ENCODE data around the gene CDK5.

DNA sequence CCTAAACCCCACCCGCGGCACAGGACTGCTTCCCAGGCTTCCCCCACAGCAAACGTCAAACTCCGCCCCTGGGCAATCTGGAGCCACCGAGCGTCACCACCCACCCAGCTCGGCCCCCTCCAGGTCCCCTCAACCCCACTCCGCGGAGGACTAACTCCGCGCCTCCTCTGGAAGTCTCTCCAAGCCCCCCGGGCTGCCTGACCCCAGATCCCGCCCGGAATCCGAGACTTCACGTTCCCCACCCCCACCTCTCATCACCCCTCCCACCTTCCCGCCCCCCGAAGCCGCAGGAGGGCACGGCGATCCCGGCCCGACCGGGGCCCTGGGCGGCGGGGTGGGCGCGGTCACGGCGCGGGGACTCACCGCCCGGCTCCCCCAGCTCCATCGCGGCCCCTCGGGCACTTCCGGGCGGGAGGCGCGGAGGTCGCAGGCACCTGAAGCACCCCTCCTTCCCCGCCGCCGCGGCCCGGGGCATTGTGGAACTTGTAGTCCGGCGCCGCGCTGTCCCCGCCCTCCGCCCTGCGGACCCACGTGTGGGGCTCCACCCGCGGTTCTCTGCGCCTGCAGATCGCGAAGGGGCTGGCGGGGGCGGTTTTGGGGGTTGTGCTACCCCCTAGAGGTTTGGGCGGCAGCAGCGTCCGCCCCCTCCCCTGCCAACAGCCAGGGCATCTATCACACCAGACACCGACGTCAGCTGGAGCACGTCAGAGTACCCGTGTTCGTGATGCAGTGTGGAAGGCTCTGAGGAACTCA, 25.6 kb upstream of the CDK5 start, which contains the start of gene TMUB1:
- TF ChIP-seq POLR2AphosphoS5 (IDR thresholded peaks at IDR 0.05; ENCODE audit: low read depth) (no peak), GABPA (IDR thresholded peaks at IDR 0.05; ENCODE audit: low read depth) (0 out of 2 replicates have a peak, but pooled peaks have one; percentile 26), SPI1 (IDR thresholded peaks at IDR 0.05; ENCODE audit: borderline replicate concordance, low read depth) (no peak)
- TF ChIP-seq, protein P1, sequence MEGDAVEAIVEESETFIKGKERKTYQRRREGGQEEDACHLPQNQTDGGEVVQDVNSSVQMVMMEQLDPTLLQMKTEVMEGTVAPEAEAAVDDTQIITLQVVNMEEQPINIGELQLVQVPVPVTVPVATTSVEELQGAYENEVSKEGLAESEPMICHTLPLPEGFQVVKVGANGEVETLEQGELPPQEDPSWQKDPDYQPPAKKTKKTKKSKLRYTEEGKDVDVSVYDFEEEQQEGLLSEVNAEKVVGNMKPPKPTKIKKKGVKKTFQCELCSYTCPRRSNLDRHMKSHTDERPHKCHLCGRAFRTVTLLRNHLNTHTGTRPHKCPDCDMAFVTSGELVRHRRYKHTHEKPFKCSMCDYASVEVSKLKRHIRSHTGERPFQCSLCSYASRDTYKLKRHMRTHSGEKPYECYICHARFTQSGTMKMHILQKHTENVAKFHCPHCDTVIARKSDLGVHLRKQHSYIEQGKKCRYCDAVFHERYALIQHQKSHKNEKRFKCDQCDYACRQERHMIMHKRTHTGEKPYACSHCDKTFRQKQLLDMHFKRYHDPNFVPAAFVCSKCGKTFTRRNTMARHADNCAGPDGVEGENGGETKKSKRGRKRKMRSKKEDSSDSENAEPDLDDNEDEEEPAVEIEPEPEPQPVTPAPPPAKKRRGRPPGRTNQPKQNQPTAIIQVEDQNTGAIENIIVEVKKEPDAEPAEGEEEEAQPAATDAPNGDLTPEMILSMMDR (IDR thresholded peaks at IDR 0.05; ENCODE audit: insufficient read depth, low read length) = no peak
- TF ChIP-seq, protein P2, sequence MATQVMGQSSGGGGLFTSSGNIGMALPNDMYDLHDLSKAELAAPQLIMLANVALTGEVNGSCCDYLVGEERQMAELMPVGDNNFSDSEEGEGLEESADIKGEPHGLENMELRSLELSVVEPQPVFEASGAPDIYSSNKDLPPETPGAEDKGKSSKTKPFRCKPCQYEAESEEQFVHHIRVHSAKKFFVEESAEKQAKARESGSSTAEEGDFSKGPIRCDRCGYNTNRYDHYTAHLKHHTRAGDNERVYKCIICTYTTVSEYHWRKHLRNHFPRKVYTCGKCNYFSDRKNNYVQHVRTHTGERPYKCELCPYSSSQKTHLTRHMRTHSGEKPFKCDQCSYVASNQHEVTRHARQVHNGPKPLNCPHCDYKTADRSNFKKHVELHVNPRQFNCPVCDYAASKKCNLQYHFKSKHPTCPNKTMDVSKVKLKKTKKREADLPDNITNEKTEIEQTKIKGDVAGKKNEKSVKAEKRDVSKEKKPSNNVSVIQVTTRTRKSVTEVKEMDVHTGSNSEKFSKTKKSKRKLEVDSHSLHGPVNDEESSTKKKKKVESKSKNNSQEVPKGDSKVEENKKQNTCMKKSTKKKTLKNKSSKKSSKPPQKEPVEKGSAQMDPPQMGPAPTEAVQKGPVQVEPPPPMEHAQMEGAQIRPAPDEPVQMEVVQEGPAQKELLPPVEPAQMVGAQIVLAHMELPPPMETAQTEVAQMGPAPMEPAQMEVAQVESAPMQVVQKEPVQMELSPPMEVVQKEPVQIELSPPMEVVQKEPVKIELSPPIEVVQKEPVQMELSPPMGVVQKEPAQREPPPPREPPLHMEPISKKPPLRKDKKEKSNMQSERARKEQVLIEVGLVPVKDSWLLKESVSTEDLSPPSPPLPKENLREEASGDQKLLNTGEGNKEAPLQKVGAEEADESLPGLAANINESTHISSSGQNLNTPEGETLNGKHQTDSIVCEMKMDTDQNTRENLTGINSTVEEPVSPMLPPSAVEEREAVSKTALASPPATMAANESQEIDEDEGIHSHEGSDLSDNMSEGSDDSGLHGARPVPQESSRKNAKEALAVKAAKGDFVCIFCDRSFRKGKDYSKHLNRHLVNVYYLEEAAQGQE (IDR thresholded peaks at IDR 0.05; ENCODE audit: insufficient replicate concordance, low read depth) = no peak

Measured in HL-60 (cell line).